HG03108 (cell line): Measurements from ENCODE around the gene KRTAP12-2.
"Not testable (repeated sequence)": the region's sequence is repeated elsewhere in the genome, so short reads cannot be mapped to it uniquely, and the experiment has no call there.

ENCODE experiments used
- ATAC-seq: cut with Tn5 transposase; IDR thresholded peaks from one replicate; pipeline ENCODE4 v1.9.1; 2021; ENCODE audit warnings: moderate library complexity; ENCODE audit not compliant: unreplicated experiment

Gene KRTAP12-2

GRCh38 chr21:44632067-44632466, 34.7 kb downstream of the KRTAP12-2 start:
- no peak for ATAC-seq

GRCh38 chr21:44630440-44630839, 36.3 kb downstream of the KRTAP12-2 start:
- no peak for ATAC-seq

GRCh38 chr21:44628707-44629391, 37.9 kb downstream of the KRTAP12-2 start:
- no peak for ATAC-seq

GRCh38 chr21:44627831-44628233, 38.9 kb downstream of the KRTAP12-2 start:
- ATAC-seq: not testable (repeated sequence)

GRCh38 chr21:44627181-44627822, 39.4 kb downstream of the KRTAP12-2 start:
- not testable (repeated sequence) for ATAC-seq

GRCh38 chr21:44626673-44627143, 40.0 kb downstream of the KRTAP12-2 start, which contains the start of gene KRTAP10-9:
TSS of gene KRTAP10-9 (plus strand) at chr21:44627093. CDS start at chr21:44627172, 79 bp downstream.
- no peak for ATAC-seq

GRCh38 chr21:44626262-44626661, 40.5 kb downstream of the KRTAP12-2 start:
- no peak for ATAC-seq

GRCh38 chr21:44625756-44626155, 41.0 kb downstream of the KRTAP12-2 start:
- ATAC-seq: no peak

- ATAC-seq: no peak
These were observed 43.2 kb downstream of the KRTAP12-2 start for GRCh38 chr21:44623575-44623974.

- no peak for ATAC-seq
These were observed 46.8 kb downstream of the KRTAP12-2 start for GRCh38 chr21:44619886-44620285.

GRCh38 chr21:44618909-44619308, 47.8 kb downstream of the KRTAP12-2 start:
- ATAC-seq: no peak

- no peak for ATAC-seq
These were observed 48.2 kb downstream of the KRTAP12-2 start for GRCh38 chr21:44618504-44618903.

- ATAC-seq: no peak
These were observed 49.6 kb downstream of the KRTAP12-2 start for GRCh38 chr21:44617071-44617501.

GRCh38 chr21:44616591-44616926, 50.2 kb downstream of the KRTAP12-2 start:
- ATAC-seq: no peak
